Uterus (tissue), 4 donors: ENCODE results near the gene DDX51. TPM values are rescaled to one million over a fixed set of nuclear protein-coding genes. Genes with fewer than 3 reads are reported as not detected.

ENCODE experiments used
- DNase-seq, 2 donors: peaks; one replicate each; pipeline ENCODE4 v3.0.0-alpha.2; 2019 to 2020
- H3K27ac ChIP-seq, 2 donors: fragments of 200-600 bp; sonication (generic); 1 replicate in 1 of 2; 2 replicates in 1 of 2; pipeline ENCODE4 v1.5.1; 2016 to 2018
- H3K27me3 ChIP-seq, 2 donors: fragments of 200-600 bp; sonication (generic); one replicate each; pipeline ENCODE4 v1.5.1; 2018 to 2019; ENCODE audit warnings: control low read depth in 1 of 2
- H3K36me3 ChIP-seq, 2 donors: fragments of 200-600 bp; sonication (generic); one replicate each; pipeline ENCODE4 v1.5.1; 2019; ENCODE audit warnings: control low read depth in 1 of 2
- H3K4me1 ChIP-seq, 2 donors: fragments of 200-600 bp; sonication (generic); one replicate each; pipeline ENCODE4 v1.5.1; 2018 to 2019; ENCODE audit warnings: control low read depth in 1 of 2
- H3K4me3 ChIP-seq, 2 donors: fragments of 200-600 bp; sonication (generic); 1 replicate in 1 of 2; 2 replicates in 1 of 2; pipeline ENCODE4 v1.5.1; 2018 to 2019; ENCODE audit warnings: mild to moderate bottlenecking in 1 of 2
- H3K9me3 ChIP-seq, 2 donors: fragments of 200-600 bp; sonication (generic); one replicate each; pipeline ENCODE4 v1.5.1; 2019; ENCODE audit warnings: control low read depth in 1 of 2
- POLR2A ChIP-seq, 2 donors: fragments of 450-650 bp; IDR thresholded peaks; one replicate each; pipeline ENCODE4 v1.6.1; 2016; ENCODE audit warnings: antibody characterized with exemption in 2 of 2, mild to moderate bottlenecking in 1 of 2, moderate library complexity in 1 of 2
- intact Hi-C: fragments of 100-400 bp; cut with DNase I; formaldehyde crosslinking; loops from one replicate; pipeline ENCODE4 v1.15.1; 2023; ENCODE audit warnings: low total_unique reads
- total RNA-seq, 4 donors: library from RNA; depleted of rRNA in 3 of 4; stranded (reverse); fragments of >200 nt in 3 of 4; gene quantifications; one replicate each; pipeline versions ENCODE4 v1.1.0 to v1.2.4, GENCODE V29; 2014 to 2023
- TF ChIP-seq, protein P1 (sequence below), 4 experiments: fragments of 200-600 bp in 2 of 4; fragments of 450-650 bp in 2 of 4; sonication (generic) in 2 of 4; IDR thresholded peaks; one replicate each; pipeline ENCODE4 v1.5.1; 2016 to 2019; ENCODE audit warnings: antibody characterized with exemption in 4 of 4, mild to moderate bottlenecking in 2 of 4, moderate library complexity in 1 of 4
- donor health status: DM: yes; HTN: yes; CAD: no.

DDX51 gene
- total RNA-seq, 4 donors from 2014 or later: 7.9 to 53.3 (median 16.6) TPM

DNA sequence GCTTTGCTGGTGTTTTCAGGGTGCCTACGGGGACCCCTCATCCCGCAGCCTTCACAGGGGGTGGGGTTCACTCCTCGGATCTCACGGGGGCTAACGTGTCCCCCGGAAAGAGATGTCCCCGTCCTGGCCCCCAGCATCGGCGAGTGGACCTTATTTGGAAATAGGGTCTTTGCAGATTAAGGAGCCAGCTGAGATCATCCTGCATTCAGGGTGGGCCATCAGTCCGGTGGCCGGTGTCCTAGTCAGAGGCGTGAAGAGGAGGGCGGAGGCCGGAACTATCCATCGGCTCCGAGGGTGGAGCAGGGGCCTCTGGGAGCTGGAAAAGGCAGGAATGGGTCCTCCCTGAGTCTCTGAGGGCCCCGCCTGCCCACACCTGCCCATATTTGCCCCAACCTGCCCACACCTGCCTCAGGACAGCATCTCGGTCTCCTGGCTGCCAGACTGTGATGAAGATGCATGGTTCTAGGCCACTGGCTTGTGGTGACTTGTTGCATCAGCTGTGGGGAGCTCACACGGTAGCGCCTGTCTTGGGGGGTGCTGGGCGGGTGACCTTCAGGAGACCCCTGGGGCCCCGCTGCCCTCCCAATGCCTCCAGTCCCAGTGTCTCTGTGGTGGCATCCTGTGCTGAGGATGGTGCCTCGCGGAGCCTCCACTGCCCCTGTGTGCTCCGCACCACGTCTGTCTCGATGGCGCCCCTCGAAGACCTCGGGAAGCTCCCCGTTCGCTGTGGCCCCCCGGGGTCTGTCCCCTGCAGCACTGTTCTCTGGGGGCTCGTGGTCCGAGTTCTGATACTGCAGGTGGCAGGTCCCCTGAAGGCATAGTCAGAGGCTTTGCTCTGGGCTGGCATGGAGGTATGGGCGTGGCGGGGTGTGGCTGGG, 14.8 kb upstream of the DDX51 start:
- intact Hi-C loops: no loop called here
- Histone ChIP-seq H3K36me3 (no peaks in the 10 kb centered on the region), H3K4me1 (peaks cover 0 to 5% of the 10 kb centered on the region in 2 donors), H3K4me3 (no peak overlapping the region), H3K9me3 (no peaks in the 10 kb centered on the region), H3K27me3 (no peaks in the 10 kb centered on the region), H3K27ac (no peak overlapping the region)
- DNase-seq: no peak
- TF ChIP-seq, protein P1, sequence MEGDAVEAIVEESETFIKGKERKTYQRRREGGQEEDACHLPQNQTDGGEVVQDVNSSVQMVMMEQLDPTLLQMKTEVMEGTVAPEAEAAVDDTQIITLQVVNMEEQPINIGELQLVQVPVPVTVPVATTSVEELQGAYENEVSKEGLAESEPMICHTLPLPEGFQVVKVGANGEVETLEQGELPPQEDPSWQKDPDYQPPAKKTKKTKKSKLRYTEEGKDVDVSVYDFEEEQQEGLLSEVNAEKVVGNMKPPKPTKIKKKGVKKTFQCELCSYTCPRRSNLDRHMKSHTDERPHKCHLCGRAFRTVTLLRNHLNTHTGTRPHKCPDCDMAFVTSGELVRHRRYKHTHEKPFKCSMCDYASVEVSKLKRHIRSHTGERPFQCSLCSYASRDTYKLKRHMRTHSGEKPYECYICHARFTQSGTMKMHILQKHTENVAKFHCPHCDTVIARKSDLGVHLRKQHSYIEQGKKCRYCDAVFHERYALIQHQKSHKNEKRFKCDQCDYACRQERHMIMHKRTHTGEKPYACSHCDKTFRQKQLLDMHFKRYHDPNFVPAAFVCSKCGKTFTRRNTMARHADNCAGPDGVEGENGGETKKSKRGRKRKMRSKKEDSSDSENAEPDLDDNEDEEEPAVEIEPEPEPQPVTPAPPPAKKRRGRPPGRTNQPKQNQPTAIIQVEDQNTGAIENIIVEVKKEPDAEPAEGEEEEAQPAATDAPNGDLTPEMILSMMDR (IDR thresholded peaks at IDR 0.05): no peak
- TF ChIP-seq POLR2A (IDR thresholded peaks at IDR 0.05): no peak

DNA sequence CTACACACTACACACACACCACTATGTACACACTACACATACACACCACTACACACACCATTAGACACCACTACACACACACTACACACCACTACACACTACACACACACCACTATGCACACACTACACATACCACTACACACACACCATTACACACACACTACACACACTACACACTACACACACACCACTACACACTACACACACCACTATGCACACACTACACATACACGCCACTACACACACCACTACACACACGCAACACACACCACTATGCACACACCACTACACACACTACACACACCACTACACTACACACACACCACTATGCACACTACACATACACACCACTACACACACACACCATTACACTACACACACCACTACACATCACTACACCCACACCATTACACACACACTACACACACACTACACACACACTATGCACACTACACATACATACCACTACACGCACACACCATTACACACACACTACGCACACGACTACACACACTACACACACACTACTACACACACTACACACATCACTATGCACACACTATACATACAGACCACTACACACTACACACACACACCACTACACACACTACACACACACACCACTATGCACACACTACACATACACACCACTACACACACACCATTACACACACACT, 13.8 kb upstream of the DDX51 start:
- Histone ChIP-seq H3K36me3 (no peaks in the 10 kb centered on the region), H3K9me3 (no peaks in the 10 kb centered on the region), H3K4me3 (no peak overlapping the region), H3K4me1 (peaks cover 0 to 9% of the 10 kb centered on the region in 2 donors), H3K27ac (no peak overlapping the region), H3K27me3 (no peaks in the 10 kb centered on the region)
- intact Hi-C loops: no loop called here
- TF ChIP-seq, protein P1 (IDR thresholded peaks at IDR 0.05): no peak
- TF ChIP-seq POLR2A (IDR thresholded peaks at IDR 0.05): no peak
- no peak for DNase-seq

DNA sequence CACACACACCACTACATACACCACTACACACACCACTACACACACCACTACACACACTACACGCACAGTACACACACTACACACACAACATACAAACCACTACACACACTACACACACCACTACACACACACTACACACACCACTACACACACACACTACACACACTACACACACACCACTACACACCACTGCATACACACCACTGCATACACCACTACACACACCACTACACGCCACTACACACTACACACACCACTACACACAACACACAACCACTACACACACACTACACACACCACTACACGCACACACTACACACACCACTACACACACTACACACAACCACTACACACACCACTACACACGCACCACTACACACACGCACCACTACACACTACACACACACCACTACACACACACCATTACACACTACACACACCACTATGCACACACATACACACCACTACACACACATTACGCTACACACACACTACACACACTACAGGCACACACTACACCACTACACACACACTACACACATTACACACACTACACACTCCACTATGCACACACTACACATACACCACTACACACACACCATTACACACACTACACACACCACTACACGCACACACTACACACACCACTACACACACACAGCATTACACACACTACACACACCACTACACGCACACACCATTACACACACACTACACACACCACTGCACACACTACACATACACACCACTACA, 12.6 kb upstream of the DDX51 start:
- H3K9me3 ChIP-seq: no peaks in the 10 kb centered on the region
- no peaks in the 10 kb centered on the region for H3K36me3 ChIP-seq
- H3K27me3 ChIP-seq: no peaks in the 10 kb centered on the region
- intact Hi-C loops: no loop called here
- H3K4me1 ChIP-seq: peaks cover 0 to 9% of the 10 kb centered on the region in 2 donors
- TF ChIP-seq POLR2A (IDR thresholded peaks at IDR 0.05): no peak
- TF ChIP-seq, protein P1 (IDR thresholded peaks at IDR 0.05): no peak
- no peak overlapping the region for H3K27ac ChIP-seq
- no peak for DNase-seq
- H3K4me3 ChIP-seq: no peak overlapping the region

DNA sequence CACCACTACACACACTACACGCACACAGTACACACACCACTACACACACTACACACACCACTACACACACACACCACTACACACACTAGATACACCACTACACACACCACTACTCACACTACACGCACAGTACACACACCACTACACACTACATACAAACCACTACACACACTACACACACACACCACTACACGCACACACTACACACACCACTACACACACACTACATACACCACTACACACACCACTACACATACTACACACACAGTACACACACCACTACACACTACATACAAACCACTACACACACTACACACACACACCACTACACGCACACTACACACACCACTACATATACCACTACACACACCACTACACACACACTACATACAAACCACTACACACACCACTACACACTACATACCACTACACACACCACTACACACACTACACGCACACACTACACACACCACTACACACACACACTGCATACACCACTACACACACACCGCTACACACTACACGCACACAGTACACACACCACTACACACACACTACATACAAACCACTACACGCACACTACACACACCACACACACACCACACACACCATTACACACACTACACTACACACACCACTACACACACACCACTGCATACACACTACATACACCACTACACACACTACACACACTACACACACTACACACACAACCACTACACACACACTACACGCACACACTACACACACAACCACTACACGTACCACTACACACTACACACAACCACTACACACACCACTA, 11.9 kb upstream of the DDX51 start:
- TF ChIP-seq, protein P1 (IDR thresholded peaks at IDR 0.05): no peak
- Histone ChIP-seq H3K27ac (no peak overlapping the region), H3K36me3 (no peaks in the 10 kb centered on the region), H3K4me3 (no peak overlapping the region), H3K9me3 (no peaks in the 10 kb centered on the region), H3K4me1 (peaks cover 0 to 9% of the 10 kb centered on the region in 2 donors), H3K27me3 (no peaks in the 10 kb centered on the region)
- intact Hi-C loops: no loop called here
- no peak for DNase-seq
